ENCODE results near the gene TMEM132C. TPM values are rescaled to one million over a fixed set of nuclear protein-coding genes. Genes with fewer than 3 reads are reported as not detected.

The TMEM132C gene
- total and polyA plus RNA-seq, 2 of the 13 experiments (the other 11 are each of a cell fraction or from before 2014, with no cell fraction given) = not detected

DNA sequence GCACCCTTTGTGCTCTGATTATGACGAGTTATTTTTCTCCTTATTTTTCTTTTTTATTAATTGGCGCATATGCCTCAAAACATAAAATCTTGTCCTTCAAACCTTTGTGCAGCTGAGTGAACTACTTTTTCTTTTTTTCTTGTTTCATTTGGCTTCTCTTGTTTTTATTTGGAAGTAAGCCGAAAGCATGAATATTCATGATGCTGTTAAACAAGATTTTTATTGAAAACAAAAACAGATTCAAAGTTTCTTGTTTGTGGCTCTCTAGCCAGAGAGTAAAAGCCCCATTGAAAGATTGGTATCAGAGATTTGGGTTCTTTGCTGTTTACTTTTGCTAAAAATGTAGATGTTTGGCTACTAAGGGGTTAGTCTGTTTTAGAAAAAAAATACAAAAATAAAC lies 183.8 kb downstream of the TMEM132C start:
- FAIRE-seq = no peak
- TF ChIP-seq CCDC6 (CRISPR knock-in tag; IDR thresholded peaks at IDR 0.05) (no peak), SNAPC2 (CRISPR knock-in tag; IDR thresholded peaks at IDR 0.05) (no peak), SNAI1 (CRISPR knock-in tag; IDR thresholded peaks at IDR 0.05; ENCODE audit: borderline replicate concordance) (no peak), KLF6 (CRISPR knock-in tag; IDR thresholded peaks at IDR 0.05) (no peak), SP4 (CRISPR knock-in tag; IDR thresholded peaks at IDR 0.05) (no peak), ZNF570 (CRISPR knock-in tag; IDR thresholded peaks at IDR 0.05; ENCODE audit: borderline replicate concordance) (no peak)
- TF ChIP-seq, protein P1, sequence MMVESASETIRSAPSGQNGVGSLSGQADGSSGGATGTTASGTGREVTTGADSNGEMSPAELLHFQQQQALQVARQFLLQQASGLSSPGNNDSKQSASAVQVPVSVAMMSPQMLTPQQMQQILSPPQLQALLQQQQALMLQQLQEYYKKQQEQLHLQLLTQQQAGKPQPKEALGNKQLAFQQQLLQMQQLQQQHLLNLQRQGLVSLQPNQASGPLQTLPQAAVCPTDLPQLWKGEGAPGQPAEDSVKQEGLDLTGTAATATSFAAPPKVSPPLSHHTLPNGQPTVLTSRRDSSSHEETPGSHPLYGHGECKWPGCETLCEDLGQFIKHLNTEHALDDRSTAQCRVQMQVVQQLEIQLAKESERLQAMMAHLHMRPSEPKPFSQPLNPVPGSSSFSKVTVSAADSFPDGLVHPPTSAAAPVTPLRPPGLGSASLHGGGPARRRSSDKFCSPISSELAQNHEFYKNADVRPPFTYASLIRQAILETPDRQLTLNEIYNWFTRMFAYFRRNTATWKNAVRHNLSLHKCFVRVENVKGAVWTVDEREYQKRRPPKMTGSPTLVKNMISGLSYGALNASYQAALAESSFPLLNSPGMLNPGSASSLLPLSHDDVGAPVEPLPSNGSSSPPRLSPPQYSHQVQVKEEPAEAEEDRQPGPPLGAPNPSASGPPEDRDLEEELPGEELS (CRISPR knock-in tag; IDR thresholded peaks at IDR 0.05) = no peak
- TF ChIP-seq, protein P2, sequence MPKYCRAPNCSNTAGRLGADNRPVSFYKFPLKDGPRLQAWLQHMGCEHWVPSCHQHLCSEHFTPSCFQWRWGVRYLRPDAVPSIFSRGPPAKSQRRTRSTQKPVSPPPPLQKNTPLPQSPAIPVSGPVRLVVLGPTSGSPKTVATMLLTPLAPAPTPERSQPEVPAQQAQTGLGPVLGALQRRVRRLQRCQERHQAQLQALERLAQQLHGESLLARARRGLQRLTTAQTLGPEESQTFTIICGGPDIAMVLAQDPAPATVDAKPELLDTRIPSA (CRISPR knock-in tag; IDR thresholded peaks at IDR 0.05; ENCODE audit: borderline replicate concordance) = no peak
- H3K9me3 ChIP-seq (ENCODE audit: low read length) = no peaks in the 10 kb centered on the region

More for the DNA sequence above, 183.8 kb downstream of the TMEM132C start:
- ATAC-seq (no peak), DNase-seq (ENCODE audit: low spot score) (no peak)
- H3K9ac ChIP-seq (ENCODE audit: insufficient read depth, low read depth, low read length) = no peak overlapping the region
- no peak overlapping the region for H2AFZ ChIP-seq (ENCODE audit: low read length)
- ChIA-PET CTCF (ENCODE audit: low intra/inter-chr PET ratio, low total read pairs) (no interaction called here), POLR2A (no interaction called here)
- intact Hi-C loops (cut with micrococcal nuclease; ENCODE audit: unreplicated experiment) (no loop called here), in situ Hi-C loops (cut with HindIII; ENCODE audit: extremely low pct_ligation_motif_present, low pct_unique_long_range_greater_than_20kb) (no loop called here)
- H3K4me2 ChIP-seq (ENCODE audit: low read depth, low read length) = no peak overlapping the region
- H3K36me3 ChIP-seq (replicated peaks in 1 of 2; ENCODE audit: control insufficient read depth in 1 of 2, insufficient read depth in 2 of 2, low read length in 2 of 2) = no peaks in the 10 kb centered on the region
- H3K4me1 ChIP-seq (ENCODE audit: insufficient read depth, low read length) = no peaks in the 10 kb centered on the region
- no peaks in the 10 kb centered on the region for H3K79me2 ChIP-seq (ENCODE audit: insufficient read depth, low read length)
- no peaks in the 10 kb centered on the region for H4K20me1 ChIP-seq (ENCODE audit: insufficient read depth, low read length)
- no peak overlapping the region for H3K4me3 ChIP-seq (replicated peaks in 1 of 3; ENCODE audit: insufficient read depth in 1 of 3, low read depth in 2 of 3, low read length in 3 of 3)
- no TSS peak for BruUV-seq (replicated peaks)
- H3K27me3 ChIP-seq (ENCODE audit: control insufficient read depth in 1 of 2, insufficient read depth in 2 of 2, low read length in 2 of 2) = peaks cover 0 to 20% of the 10 kb centered on the region in 2 experiments; a peak in 3 of 5 replicates
- 6% methylated on average over 3 of the region's 3 CpGs for WGBS (ENCODE audit: low lambda C conversion rate)
- no peak overlapping the region for H3K27ac ChIP-seq (ENCODE audit: extremely low read length, insufficient read depth, low read length)
